Measurements from ENCODE around the gene NELL1.

Gene NELL1

DNA sequence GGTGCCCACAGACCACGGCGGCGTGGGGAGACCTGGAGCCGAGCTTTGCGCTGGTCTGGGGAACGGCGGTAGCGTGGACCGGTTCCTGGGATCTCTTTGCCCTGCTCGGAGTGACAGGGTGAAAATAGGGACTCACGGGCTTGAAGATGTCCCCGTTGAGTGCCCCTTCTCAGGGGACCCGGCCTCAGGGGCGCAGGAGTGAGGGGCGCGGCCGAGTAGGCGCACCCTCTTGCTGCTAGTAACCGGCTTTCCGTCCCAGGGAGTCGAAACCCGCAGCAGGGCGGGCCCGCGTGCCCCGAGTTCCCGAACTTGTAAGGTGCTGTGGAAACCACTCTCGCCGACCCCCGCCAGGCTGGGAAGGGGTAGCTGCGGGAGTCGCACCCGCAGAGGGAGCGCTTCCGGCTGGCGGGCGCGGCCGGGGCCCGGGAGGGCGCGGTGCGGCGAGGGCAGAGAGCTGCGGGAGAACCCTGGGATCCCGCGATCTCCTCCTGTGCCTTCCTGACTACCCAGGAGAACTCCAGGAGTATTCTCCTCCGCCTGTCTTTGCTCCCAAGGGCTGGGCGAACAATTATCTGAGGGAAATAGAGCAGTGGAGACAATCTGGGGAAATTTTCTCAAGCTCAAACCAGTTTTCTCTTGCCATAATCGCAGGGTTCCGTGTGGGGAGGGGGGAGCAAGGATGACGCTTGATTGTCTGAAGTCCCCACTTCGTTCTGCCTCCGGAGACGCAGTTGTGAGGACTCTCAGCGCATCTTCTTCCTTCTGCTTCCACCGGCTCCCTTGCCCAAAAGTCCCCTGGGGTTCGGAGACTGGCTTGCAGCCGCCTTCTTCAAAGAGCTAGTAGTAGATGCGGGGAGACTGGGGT lies 666 bp downstream of the NELL1 start:
- no peak for DNase-seq

DNA sequence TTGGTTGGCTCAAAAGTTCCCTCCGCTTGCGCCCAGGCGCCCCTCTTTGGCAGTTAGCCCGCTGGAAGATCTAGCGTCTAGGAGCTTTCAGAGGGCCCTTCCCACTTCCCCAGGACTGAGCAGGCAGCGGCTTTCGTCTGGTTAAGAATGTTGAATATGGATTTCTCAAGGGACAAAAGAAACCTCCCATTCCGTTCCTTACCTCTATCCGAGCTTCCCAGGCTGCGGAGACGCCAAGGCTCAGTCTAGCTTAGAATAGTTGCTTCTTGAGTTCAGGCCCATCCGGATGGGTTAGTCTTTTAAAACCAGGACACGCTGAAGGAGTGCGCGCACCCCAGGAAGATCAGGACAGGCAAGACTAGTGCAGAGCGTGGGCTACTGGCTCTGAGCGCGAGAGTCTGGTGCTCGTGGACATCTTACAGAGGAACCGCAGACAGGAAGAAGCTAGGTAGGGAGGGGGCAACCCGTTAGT lies 1.6 kb downstream of the NELL1 start:
- DNase-seq: no peak

DNA sequence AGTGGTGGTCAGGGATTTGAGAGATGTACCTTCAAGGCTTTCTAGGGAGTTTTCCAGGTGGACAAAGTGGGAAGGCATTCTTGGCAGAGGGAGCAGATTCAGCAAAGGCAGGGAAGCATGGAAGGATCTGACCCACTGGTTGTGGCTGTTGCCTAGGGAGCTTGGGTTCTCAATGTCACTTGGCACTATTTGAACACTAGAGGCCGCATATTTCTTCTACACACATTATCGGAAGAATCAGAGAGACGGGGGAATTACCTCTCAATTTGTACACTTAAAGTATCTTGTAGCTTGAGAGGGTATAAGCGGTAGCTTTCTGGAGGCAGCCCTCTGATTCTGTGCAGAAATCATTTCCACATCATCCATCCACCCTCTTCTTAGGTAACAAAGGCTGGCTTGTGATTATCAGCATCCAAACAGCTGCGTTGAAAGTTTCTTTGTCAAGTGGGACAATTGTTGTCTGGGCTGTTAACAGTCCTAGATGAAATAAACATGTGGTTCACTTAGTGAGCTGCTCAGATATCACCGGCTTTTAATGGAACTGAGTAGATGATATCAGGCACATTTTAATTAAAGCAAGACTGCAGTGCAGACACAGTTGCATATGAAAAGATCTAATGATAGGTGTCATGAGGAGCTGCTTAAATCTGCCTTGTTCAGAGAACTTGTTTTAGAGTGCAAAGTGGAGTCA lies 2.6 kb downstream of the NELL1 start:
- no peak for DNase-seq

DNA sequence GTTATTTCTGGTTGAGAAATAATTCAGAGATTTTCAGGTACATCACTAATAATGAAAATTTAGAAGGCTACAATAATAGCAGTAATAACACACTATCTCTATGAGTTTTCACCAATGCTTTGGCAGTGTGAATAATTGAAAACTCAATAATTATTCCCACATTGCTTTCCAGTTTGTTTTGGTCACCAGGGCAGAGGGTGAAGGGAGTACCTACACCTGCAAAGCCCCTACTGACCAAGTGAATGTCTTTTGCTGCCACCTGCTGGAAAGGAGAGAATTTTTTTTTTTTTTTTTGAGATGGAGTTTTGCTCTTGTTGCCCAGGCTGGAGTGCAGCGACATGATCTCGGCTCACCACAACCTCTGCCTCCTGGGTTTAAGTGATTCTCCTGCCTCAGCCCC lies 3.2 kb downstream of the NELL1 start:
- no peak for DNase-seq

DNA sequence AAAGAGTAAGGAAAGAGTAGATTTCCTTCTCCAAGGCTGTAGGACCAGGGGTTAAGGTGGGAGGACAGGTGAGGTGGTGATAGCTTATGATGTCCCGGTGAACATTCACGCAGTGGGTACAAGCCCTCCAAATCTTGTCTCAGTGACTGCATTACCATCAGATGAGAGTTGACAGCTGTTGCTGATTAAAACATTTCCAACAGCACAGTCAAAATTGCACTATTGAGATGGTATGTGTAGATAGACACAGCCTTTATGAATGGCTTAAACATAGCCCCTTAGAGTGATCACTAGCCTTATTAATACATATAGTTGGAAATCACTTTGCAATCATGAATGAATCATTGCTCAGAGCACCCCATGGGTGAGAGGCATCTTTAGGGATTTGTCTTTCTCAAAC lies 7.3 kb downstream of the NELL1 start:
- no peak for DNase-seq

DNA sequence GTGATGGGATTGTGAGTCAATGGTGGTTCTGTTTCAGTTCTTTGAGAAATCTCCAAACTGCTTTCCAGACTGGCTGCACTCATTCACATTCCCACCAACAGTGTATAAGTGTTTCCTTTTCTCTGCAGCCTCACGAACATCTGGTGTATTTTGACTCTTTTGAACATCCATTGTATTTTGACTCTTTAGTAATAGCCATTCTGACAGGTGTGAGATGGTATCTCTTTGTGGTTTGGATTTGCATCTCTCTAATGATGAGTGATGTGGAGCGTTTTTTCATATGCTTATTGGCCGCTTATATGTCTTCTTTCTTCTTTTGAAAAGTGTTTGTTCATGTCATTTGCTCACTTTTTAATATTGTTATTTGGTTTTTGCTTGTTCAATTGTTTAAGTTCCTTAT lies 19.4 kb downstream of the NELL1 start:
- DNase-seq: no peak

DNA sequence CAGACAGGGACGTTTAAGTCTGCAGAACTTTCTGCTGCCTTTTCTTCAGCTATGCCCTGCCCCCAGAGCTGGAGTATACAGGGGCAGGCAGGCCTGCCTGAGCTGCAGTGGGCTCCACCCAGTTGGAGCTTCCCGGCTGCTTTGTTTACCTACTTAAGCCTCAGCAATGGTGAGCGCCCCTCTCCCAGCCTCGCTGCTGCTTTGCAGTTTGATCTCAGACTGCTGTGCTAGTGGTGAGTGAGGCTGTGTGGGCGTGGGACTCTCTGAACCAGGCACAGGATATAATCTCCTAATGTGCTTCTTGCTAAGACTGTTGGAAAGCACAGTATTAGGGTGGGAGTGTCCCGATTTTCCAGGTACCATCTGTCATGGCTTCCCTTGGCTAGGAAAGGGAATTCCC lies 38.5 kb downstream of the NELL1 start:
- no peak for DNase-seq

DNA sequence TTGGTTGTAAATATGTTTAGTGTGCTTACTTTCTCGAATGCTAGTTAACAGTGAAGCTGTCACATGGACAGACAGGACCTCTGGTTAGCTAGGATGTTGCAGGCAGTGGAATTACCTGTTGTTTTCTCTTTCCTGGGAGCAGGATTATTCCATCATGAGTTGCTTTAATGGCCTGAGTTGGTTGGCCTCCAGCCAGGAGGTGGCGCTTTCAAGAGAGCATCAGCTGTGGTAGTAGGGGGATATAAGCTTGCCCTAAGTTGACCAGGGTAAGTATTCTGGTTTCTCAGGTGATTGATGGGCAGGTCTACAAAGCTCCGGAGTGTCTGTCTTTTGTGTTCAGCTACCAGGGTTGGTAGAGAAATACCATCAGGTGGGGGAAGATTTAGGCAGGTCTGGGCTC lies 43.5 kb downstream of the NELL1 start:
- no peak for DNase-seq

DNA sequence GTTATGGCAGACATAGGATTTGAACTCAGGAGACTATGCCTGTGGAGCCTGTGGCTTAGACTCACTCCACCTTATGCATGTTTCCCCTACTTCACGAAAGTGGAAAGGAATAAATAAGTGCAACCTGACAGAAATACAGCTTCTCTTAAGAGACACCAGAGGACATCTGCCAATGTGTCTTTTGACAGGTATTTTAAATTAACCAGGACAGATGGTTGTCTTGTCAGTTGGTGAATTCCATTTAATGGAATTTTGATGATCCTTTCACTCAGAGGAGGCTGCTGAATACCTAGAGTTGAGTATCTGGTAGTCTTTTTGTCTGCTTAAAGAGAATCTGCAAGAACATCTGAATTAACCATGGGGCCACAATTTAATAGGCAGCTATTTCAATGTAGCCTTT lies 46.1 kb downstream of the NELL1 start:
- no peak for DNase-seq

DNA sequence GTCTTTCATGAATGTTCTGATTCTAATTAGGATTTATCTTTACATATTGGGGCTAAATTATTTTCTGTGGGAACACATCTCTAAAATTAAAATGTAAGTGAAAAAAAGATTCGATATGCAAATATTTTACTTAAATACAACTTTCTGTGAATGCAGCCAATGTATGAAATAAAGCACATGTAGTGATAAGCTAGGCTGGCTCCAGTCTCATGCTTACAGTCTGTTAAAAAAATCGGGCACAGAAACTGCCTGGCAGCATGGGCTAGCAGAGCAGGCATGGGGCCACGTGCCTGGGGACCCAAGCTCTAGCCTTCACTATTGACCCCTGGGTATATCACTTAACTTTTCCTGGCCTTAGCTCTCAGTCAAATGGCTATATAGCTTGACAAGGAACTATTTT lies 46.5 kb downstream of the NELL1 start:
- DNase-seq: no peak

DNA sequence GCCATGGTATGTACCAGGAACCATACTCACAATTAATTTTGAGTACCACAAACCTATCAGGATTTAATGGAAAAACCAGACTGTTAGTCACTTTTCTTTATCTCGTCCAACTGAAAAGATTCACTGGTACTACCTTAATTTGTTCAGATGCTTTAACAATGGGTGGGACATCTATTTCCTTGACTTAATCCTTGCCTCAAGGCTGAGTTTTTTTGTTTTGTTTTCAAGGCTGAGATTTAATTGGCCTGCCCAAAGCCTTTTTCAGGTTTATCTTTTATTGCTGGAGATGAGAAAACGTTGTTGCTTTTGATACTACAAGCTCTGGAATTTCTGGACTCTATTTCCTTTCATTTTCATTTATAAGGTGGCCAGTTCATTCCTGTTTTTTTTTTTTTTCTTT lies 50.4 kb downstream of the NELL1 start:
- no peak for DNase-seq

DNA sequence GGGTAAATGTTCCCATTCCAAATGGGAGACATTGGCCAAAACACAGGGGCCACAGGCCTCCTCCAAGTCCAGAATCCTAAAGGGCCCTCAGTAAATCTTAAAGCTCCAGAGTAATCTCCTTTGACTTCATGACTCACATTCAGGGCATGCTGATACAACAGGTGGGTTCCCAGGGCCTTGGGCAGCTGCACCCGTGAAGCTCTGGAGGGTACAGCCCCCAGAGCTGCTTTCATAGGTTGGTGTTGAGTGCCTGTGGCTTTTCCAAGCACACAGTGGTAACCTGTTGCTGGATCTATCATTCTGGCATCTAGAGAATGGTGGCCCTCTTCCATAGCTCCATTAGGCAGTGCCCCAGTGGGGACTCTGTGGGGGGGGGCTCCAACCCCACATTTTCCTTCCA lies 54.0 kb downstream of the NELL1 start:
- DNase-seq: no peak

DNA sequence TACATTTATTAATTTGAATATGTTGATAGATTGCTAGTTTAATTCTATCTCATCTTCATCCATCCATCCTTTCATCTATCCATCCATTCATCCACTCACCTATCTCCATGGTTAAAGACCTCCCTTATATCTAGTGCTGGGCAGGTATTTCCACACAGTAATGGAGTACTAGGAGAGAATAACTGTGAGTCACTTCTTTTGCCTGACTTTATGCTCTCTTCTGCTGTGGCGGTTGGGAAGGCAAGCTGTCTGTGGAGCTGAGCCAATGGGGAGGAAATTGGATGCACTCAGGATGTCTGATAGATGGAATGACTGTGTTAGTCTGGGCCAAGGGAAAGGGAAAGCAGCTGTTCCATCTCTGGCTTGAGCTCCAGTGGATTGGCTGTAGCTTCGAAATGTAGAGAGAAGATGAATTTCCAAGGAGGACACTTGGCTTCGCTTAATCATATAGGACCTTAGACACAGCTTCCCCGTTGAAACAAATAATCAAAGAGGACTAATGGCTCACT lies 60.3 kb downstream of the NELL1 start:
- no peak for DNase-seq

DNA sequence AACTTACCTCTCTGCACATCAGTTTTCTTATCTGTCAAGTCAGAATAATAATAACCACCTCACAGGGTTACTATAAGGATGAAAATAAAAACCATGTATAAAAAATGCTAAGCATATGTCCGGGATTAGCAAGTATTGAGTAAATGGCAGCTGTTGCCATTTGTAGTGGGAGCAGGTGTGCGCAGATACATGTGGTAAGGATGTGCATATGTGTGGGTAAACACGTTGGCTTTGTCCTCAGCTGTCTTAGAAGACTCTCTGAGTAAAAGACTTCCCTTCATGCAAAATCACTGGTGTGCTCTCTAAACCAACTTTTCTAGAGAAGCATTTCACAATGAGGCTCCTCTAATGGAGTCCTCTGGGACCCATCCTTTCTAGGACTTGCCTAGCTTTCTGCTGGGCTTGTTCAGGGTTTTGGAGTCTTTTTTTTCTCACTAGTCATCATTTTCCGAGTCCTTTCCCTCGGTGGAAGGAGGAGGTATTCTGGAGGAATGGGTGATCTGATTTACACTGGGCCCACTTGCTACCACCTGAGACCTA lies 62.4 kb downstream of the NELL1 start:
- DNase-seq: no peak

DNA sequence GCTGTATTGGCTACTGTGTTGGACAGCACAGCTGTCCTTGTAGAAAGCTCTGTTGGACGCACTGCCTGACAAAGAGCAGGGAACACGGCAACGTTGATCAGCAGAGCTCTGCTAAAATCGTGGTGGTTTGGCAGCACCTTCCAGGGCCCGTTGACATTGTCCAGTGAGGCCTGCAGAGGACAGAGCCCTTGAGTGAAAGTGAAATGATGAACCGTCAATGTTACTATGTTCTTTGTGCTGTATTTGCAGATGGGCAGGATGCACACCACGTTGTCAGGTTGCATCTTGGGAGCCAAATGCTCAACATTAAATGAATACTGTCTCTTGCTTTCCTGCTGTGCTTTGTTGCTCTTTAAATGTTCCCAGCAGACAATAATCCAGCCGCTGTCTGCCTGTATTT lies 69.7 kb downstream of the NELL1 start:
- no peak for DNase-seq

DNA sequence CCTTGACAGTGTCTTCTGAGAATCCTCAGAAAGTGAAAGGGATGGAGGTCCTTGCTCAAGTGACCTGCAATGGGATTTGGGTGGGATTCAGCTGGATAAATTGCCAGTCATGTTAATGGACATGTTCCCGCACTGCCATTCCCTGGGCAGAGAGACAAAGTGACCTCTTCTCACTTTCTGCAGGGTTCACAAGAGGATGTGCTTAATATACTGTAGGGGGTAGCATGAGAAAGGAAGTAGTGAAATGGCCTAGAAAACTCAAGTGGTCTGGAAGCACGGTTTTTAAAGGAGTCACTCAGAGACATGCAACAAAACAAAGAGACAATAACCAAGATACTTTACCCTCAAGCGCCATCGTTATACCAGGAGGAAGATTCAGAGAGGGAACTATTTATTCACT lies 70.2 kb downstream of the NELL1 start:
- DNase-seq: no peak

DNA sequence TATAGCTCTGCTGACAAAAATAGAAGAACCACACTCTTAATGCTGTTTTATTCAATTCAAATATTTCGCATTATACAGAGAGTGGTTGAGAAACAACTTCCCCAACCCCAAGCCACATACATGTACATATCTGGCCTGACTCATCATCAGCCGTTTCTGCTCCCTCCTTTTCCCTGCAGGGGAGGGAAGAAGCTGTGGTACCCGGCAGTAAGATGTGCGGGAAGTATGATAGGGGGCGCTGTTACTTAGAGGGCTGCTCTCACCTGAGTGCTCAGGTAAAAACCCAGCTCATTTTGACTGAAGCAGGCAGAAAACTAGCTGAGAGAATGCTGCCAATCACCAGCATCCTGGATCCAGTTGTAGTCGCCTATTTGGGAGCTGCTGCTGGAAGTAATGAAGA lies 85.5 kb downstream of the NELL1 start:
- DNase-seq: no peak

DNA sequence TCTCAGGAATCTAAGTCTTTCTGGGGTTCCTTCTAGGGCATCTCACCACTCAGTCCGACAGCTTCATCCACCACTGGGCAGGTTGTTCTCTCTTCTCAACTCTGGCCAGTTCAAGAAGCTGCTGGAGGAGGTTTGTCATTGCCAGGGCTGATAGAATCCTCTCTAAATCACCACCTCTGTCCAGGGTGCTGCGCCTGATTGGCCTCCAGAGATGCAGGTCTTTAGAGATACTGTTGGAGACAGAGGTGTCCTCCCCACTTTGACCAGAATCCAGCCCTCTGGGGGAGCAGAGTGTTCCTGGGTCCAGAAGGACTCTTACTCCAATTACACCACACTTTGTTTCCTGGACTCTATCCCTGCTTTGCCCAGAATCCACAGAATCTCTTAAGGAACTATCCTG lies 90.2 kb downstream of the NELL1 start:
- no peak for DNase-seq

DNA sequence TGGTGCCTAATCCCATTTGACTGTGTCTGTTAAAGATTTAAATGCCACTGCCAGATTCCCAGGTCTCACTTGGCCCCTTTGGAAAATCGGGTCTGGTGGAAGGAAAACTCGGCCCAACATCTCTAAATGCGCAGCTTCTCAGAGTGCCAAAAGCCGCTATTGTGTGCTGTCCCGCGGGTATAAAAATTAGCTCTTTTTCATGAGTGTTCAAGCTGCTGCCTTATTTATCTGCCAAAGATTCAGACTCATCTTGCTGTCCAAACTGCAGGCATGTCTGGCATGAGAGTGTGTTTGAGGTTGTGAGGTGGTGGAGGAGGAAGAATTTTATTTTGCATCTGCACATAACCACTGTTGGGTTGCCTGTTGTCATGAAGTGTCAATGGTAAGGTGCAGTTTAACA lies 91.4 kb downstream of the NELL1 start:
- no peak for DNase-seq

DNA sequence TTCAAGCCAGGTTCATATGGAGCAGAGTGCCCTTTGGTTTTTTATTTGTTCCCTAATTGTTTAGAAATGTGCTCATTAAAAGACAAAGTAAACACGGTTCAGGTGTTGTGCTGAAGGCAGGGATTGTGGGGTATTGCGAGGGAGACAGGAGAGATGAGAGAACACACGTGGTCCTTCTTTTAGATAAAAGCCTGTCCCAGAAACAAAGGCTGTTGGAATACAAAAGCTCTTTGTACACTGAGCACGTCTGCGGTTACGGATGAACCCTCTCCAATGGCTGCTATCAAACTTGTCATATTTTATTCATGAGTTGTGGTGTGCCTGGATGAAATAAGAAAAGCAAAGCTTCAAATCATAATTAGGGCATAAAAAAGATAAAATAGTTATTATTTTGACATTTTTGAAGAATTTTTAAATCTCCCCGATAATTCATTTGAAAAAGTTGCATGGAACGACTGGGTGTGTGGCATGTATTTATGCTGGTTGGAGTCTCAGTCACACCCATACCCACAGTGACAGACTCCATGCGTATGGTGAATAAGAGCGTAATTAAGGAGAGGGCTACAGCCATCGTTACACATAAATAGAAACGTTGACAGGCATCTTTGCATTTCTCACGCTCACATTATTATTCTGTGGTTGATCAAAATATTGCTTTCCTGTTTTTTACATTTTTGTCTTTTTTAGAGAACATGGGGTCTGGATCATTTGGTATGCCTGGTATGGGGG lies 92.9 kb downstream of the NELL1 start:
- no peak for DNase-seq

DNA sequence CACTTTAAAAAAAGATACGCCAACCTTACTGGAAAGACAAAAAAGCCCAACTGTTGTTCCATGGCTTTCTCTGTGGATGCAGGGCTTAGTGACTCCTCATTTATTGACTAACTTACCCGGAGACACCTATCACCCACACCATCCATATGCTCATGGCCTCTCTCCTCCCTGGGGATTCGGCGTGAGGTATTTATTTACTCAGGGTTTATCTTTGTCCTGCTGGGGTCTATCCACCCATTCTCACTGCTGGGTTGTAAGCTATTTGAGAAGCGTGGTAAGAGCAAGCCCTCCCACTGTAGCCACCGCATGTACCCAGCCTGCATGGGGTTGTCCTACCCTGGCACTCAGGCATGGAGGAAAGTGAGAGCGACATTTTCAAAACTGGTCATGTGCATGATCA lies 93.6 kb downstream of the NELL1 start:
- DNase-seq: no peak

DNA sequence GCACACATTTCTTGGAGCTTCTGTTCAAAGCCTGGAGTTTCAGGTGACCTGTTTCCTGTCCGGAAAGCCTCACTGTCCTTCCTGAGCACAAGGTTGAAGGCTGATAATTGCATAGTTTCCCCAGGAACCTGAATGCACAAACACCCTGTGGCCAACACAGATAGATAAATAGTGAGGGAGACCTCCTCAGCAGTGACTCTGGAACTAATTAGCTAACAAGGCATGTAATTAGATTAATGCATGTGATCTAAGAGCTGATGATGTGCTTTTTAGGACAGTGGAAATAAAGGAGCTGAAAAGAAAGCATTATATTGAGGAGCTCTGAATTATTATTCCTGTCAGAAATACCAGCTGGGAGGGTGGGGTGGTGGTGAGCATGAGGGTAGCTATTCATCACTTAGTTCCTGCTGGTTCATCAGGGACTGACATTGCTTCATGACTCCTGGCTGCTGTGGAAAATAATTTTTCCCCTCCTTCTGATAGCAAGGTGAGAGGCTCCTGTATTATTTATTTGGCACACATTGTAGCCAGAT lies 101.1 kb downstream of the NELL1 start:
- no peak for DNase-seq

DNA sequence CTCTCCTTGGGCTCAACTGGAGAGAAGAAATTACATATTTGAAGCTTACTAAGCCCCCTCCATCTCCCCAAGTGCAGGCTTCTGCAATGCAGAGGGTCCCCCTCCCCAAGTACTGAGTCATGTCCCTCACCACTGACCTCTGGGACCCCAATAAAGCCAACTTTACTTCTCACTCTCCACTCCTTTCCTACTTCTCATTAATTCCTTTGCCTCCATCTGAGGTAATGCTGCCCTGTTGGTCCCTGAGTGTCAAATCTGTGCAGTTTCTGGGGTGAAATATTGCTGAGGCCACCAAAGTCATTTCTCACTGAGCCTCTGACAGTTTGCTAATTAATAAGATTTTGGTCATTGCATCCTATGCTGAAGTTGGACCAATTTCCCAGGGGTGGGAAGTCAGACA lies 101.6 kb downstream of the NELL1 start:
- no peak for DNase-seq
